Measurements from ENCODE around the gene PLXNA4.

PLXNA4 gene

GRCh38 chr7:132117636-132118035 lies 458.6 kb downstream of the PLXNA4 start (continued):
- TF ChIP-seq, protein P1, sequence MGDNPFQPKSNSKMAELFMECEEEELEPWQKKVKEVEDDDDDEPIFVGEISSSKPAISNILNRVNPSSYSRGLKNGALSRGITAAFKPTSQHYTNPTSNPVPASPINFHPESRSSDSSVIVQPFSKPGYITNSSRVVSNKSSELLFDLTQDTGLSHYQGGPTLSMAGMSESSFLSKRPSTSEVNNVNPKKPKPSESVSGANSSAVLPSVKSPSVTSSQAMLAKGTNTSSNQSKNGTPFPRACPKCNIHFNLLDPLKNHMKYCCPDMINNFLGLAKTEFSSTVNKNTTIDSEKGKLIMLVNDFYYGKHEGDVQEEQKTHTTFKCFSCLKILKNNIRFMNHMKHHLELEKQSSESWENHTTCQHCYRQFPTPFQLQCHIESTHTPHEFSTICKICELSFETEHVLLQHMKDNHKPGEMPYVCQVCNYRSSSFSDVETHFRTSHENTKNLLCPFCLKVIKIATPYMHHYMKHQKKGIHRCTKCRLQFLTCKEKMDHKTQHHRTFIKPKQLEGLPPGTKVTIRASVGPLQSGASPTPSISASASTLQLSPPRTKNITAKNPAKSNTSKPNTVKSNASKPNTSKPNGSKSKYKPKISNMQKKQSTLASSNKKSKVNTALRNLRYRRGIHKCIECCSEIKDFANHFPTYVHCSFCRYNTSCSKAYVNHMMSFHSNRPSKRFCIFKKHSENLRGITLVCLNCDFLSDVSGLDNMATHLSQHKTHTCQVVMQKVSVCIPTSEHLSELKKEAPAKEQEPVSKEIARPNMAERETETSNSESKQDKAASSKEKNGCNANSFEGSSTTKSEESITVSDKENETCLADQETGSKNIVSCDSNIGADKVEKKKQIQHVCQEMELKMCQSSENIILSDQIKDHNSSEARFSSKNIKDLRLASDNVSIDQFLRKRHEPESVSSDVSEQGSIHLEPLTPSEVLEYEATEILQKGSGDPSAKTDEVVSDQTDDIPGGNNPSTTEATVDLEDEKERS (tag by site-specific recombination; IDR thresholded peaks at IDR 0.05) = no peak
- TF ChIP-seq TCF7L2 (IDR thresholded peaks at IDR 0.05; ENCODE audit: borderline replicate concordance, low read depth, low read length) = no peak

DNA sequence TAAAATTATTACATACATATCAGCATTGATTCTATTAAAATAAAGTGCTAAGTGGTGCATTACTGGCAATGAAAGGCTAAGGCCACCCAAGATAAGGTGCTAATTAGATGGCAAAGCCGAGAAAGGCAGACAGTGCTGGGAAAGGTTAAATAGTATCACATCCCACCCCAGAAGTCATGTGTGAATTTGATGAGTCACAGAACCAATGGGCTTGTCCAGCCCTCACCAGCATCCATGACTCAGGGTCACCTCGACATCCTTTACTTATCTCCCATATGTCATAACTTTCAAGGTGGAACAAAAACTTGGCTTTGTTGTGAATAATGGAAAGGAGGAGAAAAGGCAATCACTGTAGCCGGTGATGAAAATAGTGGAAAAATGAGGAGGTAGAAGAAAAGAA lies 459.1 kb downstream of the PLXNA4 start:
- TF ChIP-seq ZNF571 (tag by site-specific recombination; IDR thresholded peaks at IDR 0.05) (no peak), INSM2 (tag by site-specific recombination; IDR thresholded peaks at IDR 0.05) (no peak), ZNF623 (tag by site-specific recombination; IDR thresholded peaks at IDR 0.05) (no peak), ZNF76 (tag by site-specific recombination; IDR thresholded peaks at IDR 0.05; ENCODE audit: borderline replicate concordance, low read depth) (no peak), ZNF280C (tag by site-specific recombination; IDR thresholded peaks at IDR 0.05) (no peak), ZNF202 (tag by site-specific recombination; IDR thresholded peaks at IDR 0.05; ENCODE audit: borderline replicate concordance) (no peak), ZNF24 (tag by site-specific recombination; IDR thresholded peaks at IDR 0.05) (no peak), ZNF629 (tag by site-specific recombination; IDR thresholded peaks at IDR 0.05) (no peak), ZNF626 (tag by site-specific recombination; IDR thresholded peaks at IDR 0.05) (no peak), ZNF302 (tag by site-specific recombination; IDR thresholded peaks at IDR 0.05; ENCODE audit: low read depth) (no peak), ZNF777 (tag by site-specific recombination; IDR thresholded peaks at IDR 0.05; ENCODE audit: borderline replicate concordance) (no peak), ZBTB6 (tag by site-specific recombination; IDR thresholded peaks at IDR 0.05) (no peak), ZNF645 (tag by site-specific recombination; IDR thresholded peaks at IDR 0.05) (no peak), ZBTB7A (tag by site-specific recombination; IDR thresholded peaks at IDR 0.05; ENCODE audit: low read depth) (no peak), SALL2 (tag by site-specific recombination; IDR thresholded peaks at IDR 0.05; ENCODE audit: borderline replicate concordance) (no peak), ZNF660 (tag by site-specific recombination; IDR thresholded peaks at IDR 0.05) (no peak), ZNF335 (tag by site-specific recombination; conservative IDR thresholded peaks at IDR 0.05) (no peak)
- TF ChIP-seq, protein P2, sequence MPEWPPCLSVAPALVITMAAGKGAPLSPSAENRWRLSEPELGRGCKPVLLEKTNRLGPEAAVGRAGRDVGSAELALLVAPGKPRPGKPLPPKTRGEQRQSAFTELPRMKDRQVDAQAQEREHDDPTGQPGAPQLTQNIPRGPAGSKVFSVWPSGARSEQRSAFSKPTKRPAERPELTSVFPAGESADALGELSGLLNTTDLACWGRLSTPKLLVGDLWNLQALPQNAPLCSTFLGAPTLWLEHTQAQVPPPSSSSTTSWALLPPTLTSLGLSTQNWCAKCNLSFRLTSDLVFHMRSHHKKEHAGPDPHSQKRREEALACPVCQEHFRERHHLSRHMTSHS (tag by site-specific recombination; IDR thresholded peaks at IDR 0.05) = no peak
- TF ChIP-seq, protein P3, sequence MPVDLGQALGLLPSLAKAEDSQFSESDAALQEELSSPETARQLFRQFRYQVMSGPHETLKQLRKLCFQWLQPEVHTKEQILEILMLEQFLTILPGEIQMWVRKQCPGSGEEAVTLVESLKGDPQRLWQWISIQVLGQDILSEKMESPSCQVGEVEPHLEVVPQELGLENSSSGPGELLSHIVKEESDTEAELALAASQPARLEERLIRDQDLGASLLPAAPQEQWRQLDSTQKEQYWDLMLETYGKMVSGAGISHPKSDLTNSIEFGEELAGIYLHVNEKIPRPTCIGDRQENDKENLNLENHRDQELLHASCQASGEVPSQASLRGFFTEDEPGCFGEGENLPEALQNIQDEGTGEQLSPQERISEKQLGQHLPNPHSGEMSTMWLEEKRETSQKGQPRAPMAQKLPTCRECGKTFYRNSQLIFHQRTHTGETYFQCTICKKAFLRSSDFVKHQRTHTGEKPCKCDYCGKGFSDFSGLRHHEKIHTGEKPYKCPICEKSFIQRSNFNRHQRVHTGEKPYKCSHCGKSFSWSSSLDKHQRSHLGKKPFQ (tag by site-specific recombination; IDR thresholded peaks at IDR 0.05) = no peak
- Histone ChIP-seq H3K9me3 (ENCODE audit: control insufficient read depth, insufficient read depth, low read depth, low read length) (no peaks in the 10 kb centered on the region), H3K4me1 (ENCODE audit: control insufficient read depth, insufficient read depth, low read length) (peaks cover 5% of the 10 kb centered on the region), H3K4me3 (ENCODE audit: low read depth, low read length) (no peak overlapping the region), H3K36me3 (ENCODE audit: control insufficient read depth in 2 of 2, insufficient read depth in 1 of 2, low read length in 2 of 2) (no peaks in the 10 kb centered on the region), H3K27ac (ENCODE audit: extremely low read depth, low read depth, low read length) (no peak overlapping the region)
- ChIA-PET POLR2A (no interaction called here), CTCF (interaction anchor here (1.4 kb wide), 1 partner anchor 11 kb away, joined by 3 read pairs; no protein-coding TSS in a partner anchor)

Measured in HEK293 (cell line).